Measurements from ENCODE around the gene KCTD6.

DNA sequence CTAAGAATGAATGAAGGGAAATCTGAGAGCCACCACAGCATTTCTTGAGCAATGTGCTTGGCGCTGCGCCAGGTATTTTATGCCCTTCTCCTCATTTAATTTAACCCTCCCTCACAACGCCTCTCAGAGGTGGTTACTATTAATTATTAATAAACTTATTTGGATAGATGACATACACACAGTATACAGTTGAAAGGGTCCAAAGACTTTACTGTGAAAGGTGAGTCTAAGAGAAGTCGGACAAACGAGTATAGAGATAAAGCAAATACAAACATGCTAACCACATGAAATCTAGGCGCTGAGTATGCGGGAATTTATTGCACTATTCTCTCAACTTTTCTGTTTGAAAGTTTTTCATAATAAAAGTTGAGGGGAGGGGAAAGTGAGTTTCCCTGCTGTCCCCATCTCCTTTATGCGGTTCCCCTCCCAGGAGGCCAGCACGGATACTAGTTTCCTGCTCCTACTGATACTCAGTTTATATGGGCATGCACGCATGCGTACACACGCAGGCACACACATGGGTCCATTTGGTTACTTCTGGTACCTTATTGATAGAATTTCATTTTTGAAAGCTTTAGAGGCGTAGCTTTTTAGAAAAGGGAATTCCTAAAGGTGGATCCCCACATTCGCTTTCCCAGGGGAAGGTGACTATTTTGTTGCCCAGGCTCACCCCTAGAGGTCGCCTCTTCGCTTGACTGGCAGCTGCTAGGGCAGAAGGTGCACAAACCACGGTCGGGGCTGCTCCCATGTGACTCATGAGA lies 28.5 kb upstream of the KCTD6 start:
- TF ChIP-seq, protein P1, sequence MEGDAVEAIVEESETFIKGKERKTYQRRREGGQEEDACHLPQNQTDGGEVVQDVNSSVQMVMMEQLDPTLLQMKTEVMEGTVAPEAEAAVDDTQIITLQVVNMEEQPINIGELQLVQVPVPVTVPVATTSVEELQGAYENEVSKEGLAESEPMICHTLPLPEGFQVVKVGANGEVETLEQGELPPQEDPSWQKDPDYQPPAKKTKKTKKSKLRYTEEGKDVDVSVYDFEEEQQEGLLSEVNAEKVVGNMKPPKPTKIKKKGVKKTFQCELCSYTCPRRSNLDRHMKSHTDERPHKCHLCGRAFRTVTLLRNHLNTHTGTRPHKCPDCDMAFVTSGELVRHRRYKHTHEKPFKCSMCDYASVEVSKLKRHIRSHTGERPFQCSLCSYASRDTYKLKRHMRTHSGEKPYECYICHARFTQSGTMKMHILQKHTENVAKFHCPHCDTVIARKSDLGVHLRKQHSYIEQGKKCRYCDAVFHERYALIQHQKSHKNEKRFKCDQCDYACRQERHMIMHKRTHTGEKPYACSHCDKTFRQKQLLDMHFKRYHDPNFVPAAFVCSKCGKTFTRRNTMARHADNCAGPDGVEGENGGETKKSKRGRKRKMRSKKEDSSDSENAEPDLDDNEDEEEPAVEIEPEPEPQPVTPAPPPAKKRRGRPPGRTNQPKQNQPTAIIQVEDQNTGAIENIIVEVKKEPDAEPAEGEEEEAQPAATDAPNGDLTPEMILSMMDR (IDR thresholded peaks at IDR 0.05): peak; percentile 63 to 78 (median 70)
- no peak for TF ChIP-seq POLR2A (IDR thresholded peaks at IDR 0.05)
